ENCODE data around the gene EHBP1L1.

Gene EHBP1L1

GRCh38 chr11:65580031-65580692 lies 4.3 kb downstream of the EHBP1L1 start:
- no peak for DNase-seq

GRCh38 chr11:65580756-65581155 lies 4.9 kb downstream of the EHBP1L1 start:
- DNase-seq = no peak

- DNase-seq = no peak
Measured at GRCh38 chr11:65581928-65582327, 6.1 kb downstream of the EHBP1L1 start.

DNA sequence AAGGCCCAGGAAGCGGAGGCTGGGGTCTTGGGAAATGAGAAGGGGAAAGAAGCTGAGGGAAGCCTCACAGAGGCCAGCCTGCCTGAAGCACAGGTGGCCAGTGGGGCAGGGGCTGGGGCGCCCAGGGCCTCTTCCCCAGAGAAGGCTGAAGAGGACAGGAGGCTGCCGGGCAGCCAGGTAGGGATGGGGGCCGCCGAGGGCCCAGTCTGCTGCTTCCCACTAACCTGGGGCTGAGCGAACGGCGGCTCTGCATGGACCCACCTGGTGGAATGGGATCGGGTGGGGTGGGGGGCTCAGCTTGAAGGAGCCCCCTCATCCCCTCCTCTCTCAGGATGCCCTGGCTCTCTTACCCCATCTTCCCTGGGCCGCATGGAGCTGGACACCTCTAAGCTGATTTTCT lies 7.7 kb downstream of the EHBP1L1 start:
- no peak for DNase-seq

DNA sequence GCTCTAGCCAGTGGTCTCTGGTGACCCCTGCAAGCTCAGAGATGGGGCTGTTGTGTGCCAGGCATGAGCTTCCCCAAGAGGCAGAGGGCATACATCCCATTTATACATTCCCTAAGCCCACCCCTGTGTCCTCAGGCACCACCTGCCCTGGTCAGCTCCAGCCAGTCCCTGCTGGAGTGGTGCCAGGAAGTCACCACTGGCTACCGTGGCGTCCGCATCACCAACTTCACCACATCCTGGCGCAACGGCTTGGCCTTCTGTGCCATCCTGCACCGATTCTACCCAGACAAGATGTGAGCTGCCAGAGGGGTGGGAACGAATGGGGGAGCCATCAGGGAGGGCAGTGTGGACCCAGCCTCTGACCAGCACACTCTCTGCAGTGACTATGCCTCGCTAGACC lies 8.3 kb downstream of the EHBP1L1 start:
- no peak for DNase-seq

- DNase-seq = no peak
Measured at GRCh38 chr11:65584723-65585171, 8.9 kb downstream of the EHBP1L1 start.

- DNase-seq = no peak
Measured at GRCh38 chr11:65585396-65586246, 9.8 kb downstream of the EHBP1L1 start.

DNA sequence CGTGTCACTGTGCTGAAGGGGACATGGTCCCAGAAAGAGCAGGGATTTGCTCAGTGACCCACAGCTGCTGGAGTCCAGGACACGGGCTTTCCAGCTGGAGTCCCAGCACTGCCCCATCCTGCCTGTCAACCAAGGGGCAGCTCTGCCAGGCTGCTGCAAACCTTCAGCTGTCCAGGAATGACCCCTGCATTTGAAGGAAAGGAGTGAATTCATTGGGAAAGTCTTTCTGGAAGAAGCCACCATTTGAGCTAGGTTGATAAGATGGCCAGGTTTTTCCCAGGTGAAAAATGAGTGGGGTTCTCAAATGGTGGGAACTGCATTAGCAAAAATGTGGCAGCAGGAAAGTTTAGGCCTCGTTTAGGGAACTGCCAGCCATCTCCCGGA lies 10.4 kb downstream of the EHBP1L1 start:
- no peak for DNase-seq

DNA sequence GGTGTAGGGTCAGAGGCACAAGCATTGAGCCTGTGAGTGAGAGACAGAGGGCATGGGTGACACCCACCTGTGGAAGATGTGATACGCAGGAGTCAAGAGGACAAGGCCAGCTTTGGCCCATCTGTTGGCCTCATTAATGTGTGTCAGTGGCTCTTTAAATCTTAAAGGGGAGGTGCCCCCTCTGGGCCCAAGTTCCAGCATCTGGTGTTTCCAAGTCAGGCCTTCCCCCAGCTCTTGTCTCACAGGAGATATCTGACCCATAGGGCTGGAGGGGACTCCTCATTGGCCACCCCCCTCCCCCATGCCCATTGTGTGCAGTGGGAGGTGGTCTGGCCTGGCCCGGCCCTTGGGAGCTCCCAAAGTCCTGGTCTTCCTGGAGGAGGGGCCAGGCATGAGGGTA lies 10.8 kb downstream of the EHBP1L1 start:
- no peak for DNase-seq

DNA sequence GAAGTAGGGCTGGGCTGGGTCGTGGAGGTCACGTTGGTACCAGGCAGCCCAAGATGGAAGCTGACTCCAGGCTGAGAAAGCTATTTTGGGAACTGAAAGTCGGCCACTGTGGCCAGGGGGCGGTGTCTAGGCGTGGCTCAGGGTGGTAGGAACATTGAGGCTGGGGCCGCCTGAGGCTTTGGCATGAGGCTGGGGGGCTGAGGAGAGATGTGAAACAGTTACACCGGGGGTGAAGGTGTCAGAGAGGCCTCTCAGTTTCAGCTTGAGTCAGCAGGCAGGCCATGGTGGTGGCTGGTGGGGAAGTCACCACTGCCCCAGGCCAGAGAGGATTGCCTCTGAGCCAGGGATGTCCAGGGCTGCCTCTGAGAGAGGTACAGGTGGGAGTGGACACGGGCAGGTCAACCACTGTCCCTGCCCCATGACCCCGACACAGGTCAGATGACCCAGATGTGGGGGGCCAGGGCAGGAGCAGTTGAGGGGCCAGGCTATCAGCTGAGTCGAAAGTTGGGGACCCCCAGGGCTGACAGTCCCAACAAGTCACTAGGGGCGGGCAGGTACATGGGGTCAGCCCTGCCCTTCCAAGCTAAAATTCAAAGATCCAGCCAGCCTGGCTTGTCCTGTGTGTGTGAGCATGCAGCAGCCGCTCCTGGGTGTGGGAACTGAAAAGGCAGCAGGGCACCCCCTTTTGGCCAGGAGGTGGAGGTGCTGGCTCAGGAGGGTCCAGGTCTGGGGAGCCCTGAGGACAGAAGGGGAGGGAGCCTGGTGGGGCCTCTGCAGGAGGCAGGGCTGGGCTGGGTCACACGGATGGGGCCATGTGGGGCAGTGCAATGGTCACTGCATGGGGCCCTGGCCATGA lies 12.6 kb downstream of the EHBP1L1 start:
- peak; percentile 84 for DNase-seq

- no peak for DNase-seq
Measured at GRCh38 chr11:65589444-65590239, 13.8 kb downstream of the EHBP1L1 start.

DNA sequence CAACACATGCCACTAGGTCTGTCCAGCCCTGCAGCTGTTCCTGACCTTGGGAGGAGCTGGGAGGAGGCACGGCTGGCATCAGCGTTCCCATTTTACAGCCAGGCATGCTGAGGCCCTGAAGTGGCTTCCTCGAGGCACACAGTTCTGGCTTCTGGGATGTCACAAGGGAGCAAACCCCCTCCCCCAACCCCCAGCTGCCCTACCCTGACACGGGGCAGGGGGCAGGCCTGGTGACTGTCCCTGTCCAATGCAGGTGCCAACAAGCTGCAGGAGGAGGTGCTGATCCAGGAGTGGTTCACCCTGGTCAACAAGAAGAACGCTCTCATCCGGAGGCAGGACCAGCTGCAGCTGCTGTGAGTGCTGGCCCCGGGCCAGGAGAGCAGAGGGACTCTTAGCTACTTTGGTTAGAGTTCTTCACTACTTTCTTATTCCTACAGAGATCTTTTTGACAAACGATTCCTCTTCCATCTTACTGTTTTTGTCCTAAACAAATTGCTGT lies 14.4 kb downstream of the EHBP1L1 start:
- DNase-seq = no peak

DNA sequence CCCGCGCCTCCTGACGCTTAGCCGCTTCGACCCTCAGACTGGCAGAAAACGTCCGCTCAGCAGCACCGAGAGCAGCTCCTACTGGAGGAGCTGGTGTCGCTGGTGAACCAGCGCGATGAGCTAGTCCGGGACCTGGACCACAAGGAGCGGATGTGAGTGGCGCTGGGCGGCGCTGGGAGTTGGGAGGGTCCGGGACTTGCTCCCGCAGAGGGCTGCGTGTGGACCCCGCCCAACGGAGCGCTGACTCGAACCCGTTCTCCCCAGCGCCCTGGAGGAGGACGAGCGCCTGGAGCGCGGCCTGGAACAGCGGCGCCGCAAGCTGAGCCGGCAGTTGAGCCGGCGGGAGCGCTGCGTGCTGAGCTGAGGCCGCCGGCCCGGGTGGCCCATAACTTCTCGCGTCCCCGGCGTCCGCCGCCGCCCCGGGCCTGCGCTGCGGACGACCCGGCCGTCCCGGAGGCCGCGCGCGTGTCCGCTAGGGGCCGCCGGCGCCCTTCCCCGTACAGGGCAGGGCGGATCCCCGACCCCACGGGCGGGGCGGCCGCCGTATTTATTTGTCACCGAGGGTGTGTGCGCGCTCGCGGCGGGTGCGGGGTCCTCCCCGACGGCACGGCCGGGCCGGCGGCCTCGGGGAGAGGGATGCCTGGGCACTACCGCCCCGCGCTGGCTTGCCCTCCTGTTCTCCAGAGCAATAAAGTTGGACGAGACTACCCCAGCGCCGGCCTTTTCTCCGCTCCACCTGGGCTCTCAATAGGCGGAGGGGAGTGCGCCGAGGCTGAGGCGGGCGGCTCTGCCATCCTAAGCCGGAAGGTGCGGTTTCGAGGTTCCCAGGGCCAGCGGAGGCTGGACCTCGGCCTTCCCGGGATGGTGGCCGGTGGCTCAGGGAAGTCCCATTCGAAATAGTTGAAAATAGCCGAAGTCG lies 16.3 kb downstream of the EHBP1L1 start:
- no peak for DNase-seq

DNA sequence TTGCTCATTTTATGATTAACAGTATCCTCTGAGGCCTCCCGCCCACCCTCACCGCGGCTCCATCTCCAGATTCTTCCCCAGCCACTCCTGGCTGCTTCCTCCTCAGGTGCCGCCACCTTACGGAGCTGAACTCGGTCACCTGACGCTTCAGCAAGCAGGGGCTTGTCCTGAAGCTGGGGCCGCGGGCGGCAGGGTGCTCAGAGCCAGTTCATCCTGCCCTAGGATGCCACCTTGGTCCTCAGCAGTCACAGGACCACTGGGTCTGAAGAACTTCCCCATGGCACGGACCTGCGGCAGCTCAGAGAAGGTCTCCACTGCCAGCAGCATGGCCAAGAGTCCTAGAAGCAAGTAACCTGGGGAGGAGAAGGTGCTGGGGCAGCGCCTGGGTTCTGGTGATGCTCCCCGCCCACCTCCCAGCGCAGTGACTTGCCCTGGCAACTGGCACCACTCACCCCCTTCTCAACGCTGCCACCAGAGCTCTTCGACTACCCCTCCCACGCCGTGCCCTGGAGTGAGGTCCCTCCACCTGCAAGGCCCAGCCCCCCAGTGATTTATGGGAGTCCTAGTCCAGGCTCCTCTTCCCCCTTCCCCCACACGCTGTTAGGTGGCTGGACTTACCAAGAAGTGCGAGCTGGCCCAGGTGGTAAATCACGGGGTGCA lies 17.1 kb downstream of the EHBP1L1 start:
- DNase-seq = no peak

- DNase-seq = peak; percentile 65
Measured at GRCh38 chr11:65593518-65594414, 17.9 kb downstream of the EHBP1L1 start.

- DNase-seq = no peak
Measured at GRCh38 chr11:65595131-65595530, 19.3 kb downstream of the EHBP1L1 start.

- DNase-seq = no peak
Measured at GRCh38 chr11:65595543-65596281, 19.9 kb downstream of the EHBP1L1 start, which contains the start of gene KCNK7. Gene KCNK7 (minus strand): TSS chr11:65595800. CDS start chr11:65595772, 28 bp downstream.

DNA sequence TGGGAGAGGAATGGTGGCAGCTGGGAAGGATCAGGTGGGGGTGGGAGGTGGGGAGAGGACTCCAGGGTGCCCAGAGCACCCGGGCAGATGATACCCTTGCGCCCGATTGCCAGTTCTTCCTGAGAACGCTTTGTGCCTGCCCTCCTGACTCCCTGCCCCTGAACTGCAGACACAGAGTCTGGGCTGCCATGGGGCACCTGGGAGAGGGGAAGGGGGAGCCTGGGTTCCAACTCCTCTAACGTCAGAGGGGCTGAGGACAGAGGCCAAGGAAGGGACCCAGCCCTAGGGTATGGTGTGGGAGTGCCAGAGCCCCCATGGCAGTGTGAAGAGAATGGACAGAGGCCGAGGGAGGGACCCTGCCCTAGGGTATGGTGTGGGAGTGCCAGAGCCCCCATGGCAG lies 20.7 kb downstream of the EHBP1L1 start:
- no peak for DNase-seq

GRCh38 chr11:65598258-65598699 lies 22.4 kb downstream of the EHBP1L1 start:
- DNase-seq = no peak
